Ascending aorta (tissue), 2 donors: ENCODE data around the gene ASCC1. TPM values are rescaled to one million over a fixed set of nuclear protein-coding genes. Genes with fewer than 3 reads are reported as not detected.

Experiments used
- DNase-seq, 2 donors: peaks; one replicate each; pipeline ENCODE4 v3.0.0-alpha.2; 2019; ENCODE audit warnings: low spot score in 2 of 2
- H3K27ac ChIP-seq, 2 donors: fragments of 200-600 bp; sonication (generic); one replicate each; pipeline ENCODE4 v1.5.1; 2016 to 2017; ENCODE audit warnings: mild to moderate bottlenecking in 1 of 2
- H3K27me3 ChIP-seq: fragments of 200-600 bp; sonication (generic); one replicate; pipeline ENCODE4 v1.5.1; 2017
- H3K36me3 ChIP-seq, 2 donors: fragments of 200-600 bp; sonication (generic); one replicate each; pipeline ENCODE4 v1.5.1; 2016
- H3K4me1 ChIP-seq, 2 donors: fragments of 200-600 bp; sonication (generic); one replicate each; pipeline ENCODE4 v1.5.1; 2016 to 2017; ENCODE audit warnings: mild to moderate bottlenecking in 1 of 2
- H3K4me3 ChIP-seq, 2 donors: fragments of 200-600 bp; sonication (generic); one replicate each; pipeline ENCODE4 v1.5.1; 2016 to 2017; ENCODE audit warnings: mild to moderate bottlenecking in 1 of 2
- H3K9me3 ChIP-seq, 2 donors: fragments of 200-600 bp; sonication (generic); one replicate each; pipeline ENCODE4 v1.5.1; 2016
- intact Hi-C: fragments of 100-400 bp; cut with DNase I; formaldehyde crosslinking; loops from one replicate; pipeline ENCODE4 v1.15.1; 2023
- total RNA-seq: library from RNA; depleted of rRNA; stranded (reverse); fragments of >200 nt; gene quantifications from one replicate; pipeline ENCODE4 v1.1.0, GENCODE V29; 2016
- TF ChIP-seq, protein P1 (sequence below), 3 experiments: fragments of 200-600 bp in 2 of 3; fragments of 450-650 bp in 1 of 3; sonication (generic) in 2 of 3; IDR thresholded peaks; one replicate each; pipeline ENCODE4 v1.5.1; 2016 to 2019; ENCODE audit warnings: antibody characterized with exemption in 3 of 3, mild to moderate bottlenecking in 1 of 3, moderate library complexity in 1 of 3

The ASCC1 gene
- total RNA-seq, 1 donor from 2014 or later, result 5.5 TPM

- H3K27me3 ChIP-seq, result peaks cover 13% of the 10 kb centered on the region
- H3K4me3 ChIP-seq, result peak within 1 kb of the TSS; percentile 54 to 62
- peaks cover 7 to 15% of the 10 kb centered on the region in 2 donors for H3K4me1 ChIP-seq
- intact Hi-C loops, result no loop called here
- H3K36me3 ChIP-seq, result no peaks in the 10 kb centered on the region
- no peak for DNase-seq
- TF ChIP-seq, protein P1, sequence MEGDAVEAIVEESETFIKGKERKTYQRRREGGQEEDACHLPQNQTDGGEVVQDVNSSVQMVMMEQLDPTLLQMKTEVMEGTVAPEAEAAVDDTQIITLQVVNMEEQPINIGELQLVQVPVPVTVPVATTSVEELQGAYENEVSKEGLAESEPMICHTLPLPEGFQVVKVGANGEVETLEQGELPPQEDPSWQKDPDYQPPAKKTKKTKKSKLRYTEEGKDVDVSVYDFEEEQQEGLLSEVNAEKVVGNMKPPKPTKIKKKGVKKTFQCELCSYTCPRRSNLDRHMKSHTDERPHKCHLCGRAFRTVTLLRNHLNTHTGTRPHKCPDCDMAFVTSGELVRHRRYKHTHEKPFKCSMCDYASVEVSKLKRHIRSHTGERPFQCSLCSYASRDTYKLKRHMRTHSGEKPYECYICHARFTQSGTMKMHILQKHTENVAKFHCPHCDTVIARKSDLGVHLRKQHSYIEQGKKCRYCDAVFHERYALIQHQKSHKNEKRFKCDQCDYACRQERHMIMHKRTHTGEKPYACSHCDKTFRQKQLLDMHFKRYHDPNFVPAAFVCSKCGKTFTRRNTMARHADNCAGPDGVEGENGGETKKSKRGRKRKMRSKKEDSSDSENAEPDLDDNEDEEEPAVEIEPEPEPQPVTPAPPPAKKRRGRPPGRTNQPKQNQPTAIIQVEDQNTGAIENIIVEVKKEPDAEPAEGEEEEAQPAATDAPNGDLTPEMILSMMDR (IDR thresholded peaks at IDR 0.05), result no peak
- H3K27ac ChIP-seq, result no peak within 1 kb of the TSS
- no peaks in the 10 kb centered on the region for H3K9me3 ChIP-seq
Measured at GRCh38 chr10:72087969-72088888, 127.8 kb downstream of the ASCC1 start, which contains the start of gene SPOCK2. Gene SPOCK2 (minus strand): TSS chr10:72088551. CDS start chr10:72088328, 223 bp downstream.

- TF ChIP-seq, protein P1 (IDR thresholded peaks at IDR 0.05), result no peak
- H3K4me1 ChIP-seq, result peaks cover 7 to 15% of the 10 kb centered on the region in 2 donors
- intact Hi-C loops, result no loop called here
- no peaks in the 10 kb centered on the region for H3K36me3 ChIP-seq
- H3K4me3 ChIP-seq, result peak overlapping the region; percentile 54 to 62
- no peak for DNase-seq
- H3K9me3 ChIP-seq, result no peaks in the 10 kb centered on the region
- H3K27me3 ChIP-seq, result peaks cover 13% of the 10 kb centered on the region
- no peak overlapping the region for H3K27ac ChIP-seq
Measured at GRCh38 chr10:72087392-72087968, 128.6 kb downstream of the ASCC1 start.

DNA sequence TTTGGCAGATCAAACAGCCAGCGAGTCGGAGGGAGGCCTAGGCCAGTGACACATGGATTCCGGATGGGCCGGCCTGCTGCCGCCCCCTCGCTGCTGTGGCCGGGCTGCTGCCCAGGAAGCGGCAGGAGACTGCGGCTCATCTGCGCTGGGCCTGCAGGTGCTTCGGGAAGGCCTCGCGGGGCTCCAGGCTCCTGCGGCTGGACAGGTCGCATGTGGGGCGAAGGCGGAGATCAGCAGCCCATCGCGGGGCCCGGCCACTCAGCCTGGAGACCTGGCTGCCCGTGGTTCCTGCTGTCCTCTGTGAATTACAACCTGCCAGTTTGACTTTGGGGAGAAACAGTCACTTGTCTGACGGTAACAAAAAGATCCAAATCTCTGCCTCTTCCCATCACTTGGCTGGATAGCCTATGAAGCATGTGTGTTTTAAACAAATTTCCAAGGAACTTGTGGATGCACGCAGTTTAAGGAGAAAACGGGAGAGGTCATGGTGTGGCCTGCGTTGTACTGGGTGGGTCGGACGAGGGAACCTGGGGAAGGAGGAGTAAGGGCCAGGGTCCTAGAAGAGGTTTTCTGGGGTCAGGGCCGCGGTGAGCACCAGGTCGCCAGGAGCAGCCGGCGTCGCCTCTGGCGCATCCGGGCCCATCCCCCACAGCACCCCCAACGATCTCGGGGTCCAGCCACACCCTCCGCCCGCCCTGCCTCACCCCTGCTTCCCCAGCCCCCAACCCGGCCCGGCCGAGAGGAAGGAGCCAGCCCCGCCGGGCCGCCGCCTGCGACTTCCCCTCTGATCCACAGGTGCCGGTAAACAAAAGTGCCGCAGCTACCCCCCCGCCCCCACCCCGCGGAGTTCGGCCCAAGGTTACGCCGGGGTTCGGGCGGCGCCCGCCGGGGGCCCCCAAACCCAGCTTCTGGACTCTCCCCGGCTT lies 129.3 kb downstream of the ASCC1 start:
- H3K4me1 ChIP-seq, result peaks cover 7 to 15% of the 10 kb centered on the region in 2 donors
- no peak for DNase-seq
- no peak overlapping the region for H3K27ac ChIP-seq
- TF ChIP-seq, protein P1 (IDR thresholded peaks at IDR 0.05), result no peak
- H3K9me3 ChIP-seq, result no peaks in the 10 kb centered on the region
- intact Hi-C loops, result no loop called here
- H3K36me3 ChIP-seq, result no peaks in the 10 kb centered on the region
- H3K4me3 ChIP-seq, result peak overlapping the region; percentile 54 to 62
- peaks cover 13% of the 10 kb centered on the region for H3K27me3 ChIP-seq

- TF ChIP-seq, protein P1 (IDR thresholded peaks at IDR 0.05), result no peak
- Histone ChIP-seq H3K27me3 (peaks cover 13% of the 10 kb centered on the region), H3K4me3 (no peak overlapping the region), H3K36me3 (no peaks in the 10 kb centered on the region), H3K4me1 (peaks cover 7 to 15% of the 10 kb centered on the region in 2 donors), H3K9me3 (no peaks in the 10 kb centered on the region), H3K27ac (no peak overlapping the region)
- intact Hi-C loops, result no loop called here
- no peak for DNase-seq
Measured at GRCh38 chr10:72085864-72086465, 130.1 kb downstream of the ASCC1 start.

DNA sequence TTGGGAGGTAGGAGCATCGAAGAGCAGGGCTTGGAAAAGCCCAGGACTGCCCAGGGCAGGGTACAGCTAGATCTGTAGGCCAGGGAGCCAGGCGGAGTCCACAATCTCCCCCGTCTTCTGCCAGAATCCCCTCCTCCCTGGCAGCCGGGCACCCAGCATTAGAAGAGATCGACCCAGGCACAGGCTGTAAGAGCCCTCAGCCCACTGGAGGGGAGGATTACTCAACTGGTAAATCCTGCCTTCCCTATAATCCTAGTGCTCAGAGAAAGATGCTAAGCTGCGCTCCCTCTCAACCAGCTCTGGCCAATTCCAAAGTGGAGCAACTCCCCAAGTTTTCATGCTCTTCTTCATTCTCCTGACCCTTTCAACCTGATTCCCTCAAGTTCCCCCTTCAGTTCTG lies 130.9 kb downstream of the ASCC1 start:
- intact Hi-C loops, result no loop called here
- Histone ChIP-seq H3K4me3 (no peak overlapping the region), H3K4me1 (peaks cover 7 to 15% of the 10 kb centered on the region in 2 donors), H3K9me3 (no peaks in the 10 kb centered on the region), H3K27me3 (peaks cover 13% of the 10 kb centered on the region), H3K36me3 (no peaks in the 10 kb centered on the region), H3K27ac (no peak overlapping the region)
- no peak for DNase-seq
- TF ChIP-seq, protein P1 (IDR thresholded peaks at IDR 0.05), result no peak
